Panc1 (cell line): Measurements from ENCODE around the gene KLF15. TPM values are rescaled to one million over a fixed set of nuclear protein-coding genes. Genes with fewer than 3 reads are reported as not detected.

Source experiments
- ATAC-seq: fragments of 200-7000 bp; cut with Tn5 transposase; 2 replicates; pipeline ENCODE4 v1.9.1; 2020; ENCODE audit warnings: mild to moderate bottlenecking, moderate library complexity
- BruUV-seq: library from RNA; stranded (reverse); fragments of 400-500 nt; replicated peaks from 2 replicates; lab custom pipeline; 2021; lab: Mats Ljungman, UMichigan
- CTCF ChIA-PET: fragments of 300-600 bp; sonication (Branson Sonifier 250); formaldehyde crosslinking; loops from one replicate; lab custom pipeline; 2022; ENCODE audit warnings: antibody characterized with exemption; lab: Charles Lee
- POLR2A ChIA-PET: fragments of 300-600 bp; sonication (Branson Sonifier 250); formaldehyde crosslinking; loops from one replicate; lab custom pipeline; 2022; ENCODE audit warnings: antibody characterized with exemption; lab: Charles Lee
- DNase-seq: peaks from one replicate; pipeline ENCODE4 v3.0.0-alpha.2; 2010; ENCODE audit warnings: low read depth, low spot score
- H3K27ac ChIP-seq: 2 replicates; pipeline ENCODE4 v1.5.1; 2011; ENCODE audit warnings: mild to moderate bottlenecking, low read length, inconsistent platforms
- H3K27me3 ChIP-seq: fragments of 200-500 bp; sonication (Bioruptor generic); 2 replicates; pipeline ENCODE4 v1.6.0; 2014; ENCODE audit warnings: low read length, inconsistent platforms; ENCODE audit not compliant: control insufficient read depth, insufficient read depth
- H3K36me3 ChIP-seq: fragments of 200-500 bp; sonication (Bioruptor generic); 2 replicates; pipeline ENCODE4 v1.5.1; 2014; ENCODE audit warnings: inconsistent platforms, mild to moderate bottlenecking, low read length, moderate library complexity; ENCODE audit not compliant: control insufficient read depth, insufficient read depth
- H3K4me1 ChIP-seq: 2 replicates; pipeline ENCODE4 v1.5.1; 2011; ENCODE audit warnings: inconsistent platforms, mild to moderate bottlenecking, low read length, moderate library complexity; ENCODE audit not compliant: control insufficient read depth, insufficient read depth
- H3K4me3 ChIP-seq, 2 experiments: 2 replicates each; pipeline ENCODE4 v1.5.1; 2011 to 2012; ENCODE audit warnings: low read depth in 2 of 2, low read length in 2 of 2, mild to moderate bottlenecking in 2 of 2, inconsistent platforms in 1 of 2, moderate library complexity in 1 of 2
- H3K9me3 ChIP-seq: fragments of 200-500 bp; sonication (Bioruptor generic); 2 replicates; pipeline ENCODE4 v1.5.1; 2014; ENCODE audit warnings: low read depth, mild to moderate bottlenecking, inconsistent platforms, low read length, moderate library complexity; ENCODE audit not compliant: control insufficient read depth, insufficient read depth
- CTCF ChIP-seq: fragments of 450-650 bp; IDR thresholded peaks from 2 replicates; pipeline ENCODE4 v1.5.1; 2017; ENCODE audit warnings: mild to moderate bottlenecking
- POLR2AphosphoS5 ChIP-seq: IDR thresholded peaks from 2 replicates; pipeline ENCODE4 v1.6.1; 2012; ENCODE audit warnings: mild to moderate bottlenecking, low read depth, low read length, moderate library complexity
- SIN3A ChIP-seq: IDR thresholded peaks from 2 replicates; pipeline ENCODE4 v1.6.1; 2012; ENCODE audit warnings: low read depth, mild to moderate bottlenecking, low read length, moderate library complexity, borderline replicate concordance; ENCODE audit not compliant: insufficient read depth
- TCF7L2 ChIP-seq: IDR thresholded peaks from 2 replicates; pipeline ENCODE4 v1.6.1; 2011; ENCODE audit warnings: mild to moderate bottlenecking, low read depth, low read length, inconsistent platforms
- in situ Hi-C: cut with HindIII; loops from 2 replicates; pipeline ENCODE4 v1.10.0; 2016; ENCODE audit warnings: low sequenced_read_pairs, low pct_unique_long_range_greater_than_20kb
- intact Hi-C: fragments of 100-400 bp; cut with micrococcal nuclease; formaldehyde crosslinking; loops from one replicate; pipeline ENCODE4 v1.10.0; 2022; ENCODE audit not compliant: unreplicated experiment
- total RNA-seq: library from RNA; stranded (reverse); gene quantifications from one replicate; pipeline ENCODE4 v1.2.1, GENCODE V29; 2021; ENCODE audit not compliant: unreplicated experiment
- TF ChIP-seq, protein P1 (sequence below), 2 experiments: IDR thresholded peaks; 2 replicates each; pipeline ENCODE4 v1.6.1; 2011 to 2012; ENCODE audit warnings: low read depth in 2 of 2, control low read depth in 1 of 2, low read length in 1 of 2, mild to moderate bottlenecking in 1 of 2, moderate library complexity in 1 of 2; ENCODE audit not compliant: insufficient read depth in 1 of 2

The KLF15 gene
- total RNA-seq, 1 experiment from 2014 or later, result 0.10 TPM

GRCh38 chr3:126342211-126342610 lies 15.0 kb downstream of the KLF15 start:
- no peak overlapping the region for H3K4me3 ChIP-seq
- intact Hi-C loops (no loop called here), in situ Hi-C loops (no loop called here)
- no peaks in the 10 kb centered on the region for H3K36me3 ChIP-seq
- ChIA-PET CTCF (interaction anchor here (0.6 kb wide), 1 partner anchor 46 kb away, joined by 6 read pairs; no protein-coding TSS in a partner anchor), POLR2A (no interaction called here)
- BruUV-seq, result no TSS peak
- DNase-seq (no peak), ATAC-seq (no peak)
- H3K4me1 ChIP-seq, result no peaks in the 10 kb centered on the region; the same call in 1 of the 2 replicates
- H3K27me3 ChIP-seq, result peaks cover 3% of the 10 kb centered on the region
- H3K27ac ChIP-seq, result no peak overlapping the region
- H3K9me3 ChIP-seq, result no peaks in the 10 kb centered on the region
- TF ChIP-seq, protein P1, sequence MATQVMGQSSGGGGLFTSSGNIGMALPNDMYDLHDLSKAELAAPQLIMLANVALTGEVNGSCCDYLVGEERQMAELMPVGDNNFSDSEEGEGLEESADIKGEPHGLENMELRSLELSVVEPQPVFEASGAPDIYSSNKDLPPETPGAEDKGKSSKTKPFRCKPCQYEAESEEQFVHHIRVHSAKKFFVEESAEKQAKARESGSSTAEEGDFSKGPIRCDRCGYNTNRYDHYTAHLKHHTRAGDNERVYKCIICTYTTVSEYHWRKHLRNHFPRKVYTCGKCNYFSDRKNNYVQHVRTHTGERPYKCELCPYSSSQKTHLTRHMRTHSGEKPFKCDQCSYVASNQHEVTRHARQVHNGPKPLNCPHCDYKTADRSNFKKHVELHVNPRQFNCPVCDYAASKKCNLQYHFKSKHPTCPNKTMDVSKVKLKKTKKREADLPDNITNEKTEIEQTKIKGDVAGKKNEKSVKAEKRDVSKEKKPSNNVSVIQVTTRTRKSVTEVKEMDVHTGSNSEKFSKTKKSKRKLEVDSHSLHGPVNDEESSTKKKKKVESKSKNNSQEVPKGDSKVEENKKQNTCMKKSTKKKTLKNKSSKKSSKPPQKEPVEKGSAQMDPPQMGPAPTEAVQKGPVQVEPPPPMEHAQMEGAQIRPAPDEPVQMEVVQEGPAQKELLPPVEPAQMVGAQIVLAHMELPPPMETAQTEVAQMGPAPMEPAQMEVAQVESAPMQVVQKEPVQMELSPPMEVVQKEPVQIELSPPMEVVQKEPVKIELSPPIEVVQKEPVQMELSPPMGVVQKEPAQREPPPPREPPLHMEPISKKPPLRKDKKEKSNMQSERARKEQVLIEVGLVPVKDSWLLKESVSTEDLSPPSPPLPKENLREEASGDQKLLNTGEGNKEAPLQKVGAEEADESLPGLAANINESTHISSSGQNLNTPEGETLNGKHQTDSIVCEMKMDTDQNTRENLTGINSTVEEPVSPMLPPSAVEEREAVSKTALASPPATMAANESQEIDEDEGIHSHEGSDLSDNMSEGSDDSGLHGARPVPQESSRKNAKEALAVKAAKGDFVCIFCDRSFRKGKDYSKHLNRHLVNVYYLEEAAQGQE (IDR thresholded peaks at IDR 0.05; ENCODE audit: insufficient read depth in 1 of 2, low read depth in 2 of 2, low read length in 1 of 2), result no peak
- TF ChIP-seq CTCF, result no peak

DNA sequence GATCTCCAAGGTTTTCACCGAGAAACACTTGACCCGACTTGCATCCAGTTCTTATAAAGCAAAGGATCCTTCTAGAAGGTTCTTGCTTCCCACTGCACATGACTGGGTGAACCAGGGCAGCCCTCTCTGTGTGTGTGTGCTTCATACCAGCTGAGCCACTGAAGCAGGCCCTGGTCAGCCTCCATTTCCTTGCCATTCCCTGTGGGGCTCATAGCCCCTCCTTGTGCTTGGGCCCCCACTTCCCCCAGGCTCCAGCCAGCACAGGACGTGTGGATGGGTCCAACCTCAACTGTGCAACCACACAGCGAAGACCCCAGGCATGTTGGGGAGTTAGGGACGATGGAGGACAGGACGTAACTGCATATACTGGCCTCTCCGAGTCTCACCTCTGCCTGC lies 15.5 kb downstream of the KLF15 start:
- BruUV-seq, result no TSS peak
- no peak for DNase-seq
- no peaks in the 10 kb centered on the region for H3K9me3 ChIP-seq
- ATAC-seq, result no peak
- CTCF ChIA-PET, result no interaction called here
- intact Hi-C loops, result no loop called here
- H3K27me3 ChIP-seq, result peaks cover 3% of the 10 kb centered on the region
- no peak overlapping the region for H3K27ac ChIP-seq
- in situ Hi-C loops, result no loop called here
- POLR2A ChIA-PET, result no interaction called here
- H3K4me1 ChIP-seq, result no peaks in the 10 kb centered on the region; the same call in 1 of the 2 replicates
- H3K36me3 ChIP-seq, result no peaks in the 10 kb centered on the region
- TF ChIP-seq TCF7L2 (no peak), CTCF (no peak), SIN3A (no peak), POLR2AphosphoS5 (no peak)
- TF ChIP-seq, protein P1 (IDR thresholded peaks at IDR 0.05; ENCODE audit: insufficient read depth in 1 of 2, low read depth in 2 of 2, low read length in 1 of 2), result no peak
- H3K4me3 ChIP-seq, result no peak overlapping the region
